ENCODE results near the gene RUNX2.
"Not testable (repeated sequence)": the region's sequence is repeated elsewhere in the genome, so short reads cannot be mapped to it uniquely, and the experiment has no call there.

RUNX2 gene

GRCh38 chr6:45555981-45556771 lies 228.0 kb downstream of the RUNX2 start:
- DNase-seq (ENCODE audit: low read depth in 2 of 2) = no peak

DNA sequence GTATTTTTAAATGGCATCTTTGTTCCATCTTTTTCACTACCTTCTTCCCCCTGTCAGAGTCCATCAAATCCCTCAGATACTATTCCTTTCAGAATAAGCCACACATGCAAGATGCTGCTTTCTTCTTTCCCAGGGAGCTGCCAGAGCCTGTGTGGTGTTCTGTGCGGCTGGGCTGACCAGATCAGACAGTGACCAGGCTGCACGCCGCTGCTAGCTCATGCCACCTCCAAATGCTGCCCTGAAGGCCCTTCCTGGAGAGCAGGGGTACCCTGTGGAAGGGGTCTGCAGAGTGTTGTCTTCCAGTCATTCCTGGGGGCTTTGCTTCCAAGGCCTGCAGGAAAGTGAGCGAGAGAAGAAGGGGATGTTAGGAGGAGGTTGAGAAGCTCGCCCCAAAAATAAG lies 228.7 kb downstream of the RUNX2 start:
- no peak for DNase-seq (ENCODE audit: low read depth in 2 of 2)

DNA sequence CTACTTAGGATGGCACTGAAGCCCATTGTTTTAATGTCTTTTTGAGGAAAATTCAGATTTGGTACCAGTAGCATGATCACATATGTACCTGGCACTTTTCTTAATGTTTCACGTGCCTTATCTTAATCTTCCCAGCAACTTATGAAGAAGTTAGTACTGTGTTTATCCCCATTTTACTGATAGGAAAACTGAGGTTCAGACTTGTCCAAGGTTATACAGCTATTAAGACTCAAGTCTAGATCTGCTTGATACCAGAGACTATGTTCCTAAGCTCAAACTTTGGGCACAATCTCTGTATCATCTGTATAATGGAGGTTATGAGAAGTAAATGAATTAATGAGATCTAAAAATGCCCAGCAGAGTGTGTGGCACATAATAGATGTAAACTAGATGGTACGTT lies 229.3 kb downstream of the RUNX2 start:
- DNase-seq (ENCODE audit: low read depth in 2 of 2) = no peak

DNA sequence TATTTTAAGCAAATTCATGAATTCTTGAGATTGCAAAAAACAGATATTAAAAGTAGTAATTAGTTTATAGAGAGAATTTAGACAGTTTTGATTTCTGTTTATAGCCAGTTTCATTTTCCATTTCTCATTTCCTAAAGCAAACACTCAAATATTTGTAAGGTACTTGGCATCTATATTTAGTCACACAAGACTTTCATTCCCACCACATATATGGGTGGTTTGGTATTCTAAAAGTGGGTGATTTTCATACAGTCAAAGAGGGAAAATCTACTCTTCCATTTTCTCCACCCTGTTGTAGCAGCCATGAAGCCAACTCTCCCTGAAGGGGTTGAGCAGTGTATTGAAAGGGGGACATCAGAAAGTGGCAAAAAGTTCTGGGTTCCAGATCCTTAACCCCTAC lies 230.7 kb downstream of the RUNX2 start:
- DNase-seq (ENCODE audit: low read depth in 2 of 2) = no peak

DNA sequence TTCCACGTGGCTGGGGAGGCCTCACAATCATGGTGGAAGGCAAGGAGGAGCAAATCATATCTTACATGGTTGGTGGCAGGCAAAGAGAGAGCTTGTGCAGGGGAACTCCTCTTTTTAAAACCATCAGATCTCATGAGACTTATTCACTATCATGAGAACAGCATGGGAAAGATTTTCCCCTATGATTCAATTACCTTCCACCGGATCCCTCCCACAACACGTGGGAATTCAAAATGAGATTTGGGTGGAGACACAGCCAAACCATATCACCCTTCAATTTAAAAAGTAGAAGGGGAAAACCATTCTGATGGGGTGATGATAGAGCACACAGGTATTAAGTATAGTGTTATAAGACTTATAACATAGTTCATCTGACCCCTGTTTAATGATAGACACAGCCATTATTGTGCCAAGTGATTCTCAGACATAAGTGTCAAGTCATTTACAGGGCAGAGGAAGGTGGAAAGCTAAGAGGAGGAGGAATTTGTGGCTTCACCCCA lies 232.2 kb downstream of the RUNX2 start:
- DNase-seq (ENCODE audit: low read depth in 2 of 2) = not testable (repeated sequence)

DNA sequence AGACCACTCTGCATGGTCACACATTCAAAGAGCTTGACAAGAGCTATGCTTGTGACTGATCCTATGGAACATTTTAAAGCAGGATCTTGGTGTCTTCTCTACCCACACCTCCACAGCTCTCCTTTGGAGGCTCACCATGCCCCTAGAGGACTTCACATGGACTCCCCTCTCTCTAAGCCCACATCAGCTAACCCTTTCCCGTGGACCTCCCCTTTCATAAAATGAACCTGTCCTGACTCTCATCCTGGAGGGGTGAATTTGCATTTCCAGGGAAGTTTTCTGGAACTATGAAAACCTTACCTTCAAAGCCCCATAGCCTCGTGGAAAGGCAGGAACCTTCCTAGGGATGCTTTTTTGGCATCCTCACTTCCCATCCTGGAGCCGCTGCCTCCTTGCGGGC lies 234.0 kb downstream of the RUNX2 start:
- no peak for DNase-seq (ENCODE audit: low read depth in 2 of 2)

GRCh38 chr6:45563041-45563440 lies 234.9 kb downstream of the RUNX2 start:
- no peak for DNase-seq (ENCODE audit: low read depth in 2 of 2)

- DNase-seq (ENCODE audit: low read depth in 2 of 2) = no peak
Observed at GRCh38 chr6:45563844-45564243, 235.7 kb downstream of the RUNX2 start.

DNA sequence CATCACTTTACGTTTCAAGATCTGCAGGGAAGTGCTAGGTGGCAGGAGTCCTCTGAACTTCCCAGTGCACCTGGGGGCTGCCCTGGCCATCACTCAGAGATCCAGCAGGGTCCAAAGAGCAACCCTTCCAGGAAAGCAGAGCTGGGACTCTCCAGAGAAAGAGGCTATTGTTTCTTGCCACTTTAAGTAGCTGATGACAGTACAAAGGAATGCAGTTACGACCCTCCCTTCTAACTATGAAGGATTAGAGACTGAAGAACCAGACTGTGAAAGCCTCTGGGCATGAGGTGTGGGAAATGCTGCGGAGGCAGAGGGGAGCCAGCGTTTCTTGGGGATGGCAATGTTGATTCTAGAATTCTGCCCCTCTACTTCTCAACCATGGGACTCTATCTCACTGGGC lies 238.8 kb downstream of the RUNX2 start:
- DNase-seq (ENCODE audit: low read depth in 2 of 2) = no peak

DNA sequence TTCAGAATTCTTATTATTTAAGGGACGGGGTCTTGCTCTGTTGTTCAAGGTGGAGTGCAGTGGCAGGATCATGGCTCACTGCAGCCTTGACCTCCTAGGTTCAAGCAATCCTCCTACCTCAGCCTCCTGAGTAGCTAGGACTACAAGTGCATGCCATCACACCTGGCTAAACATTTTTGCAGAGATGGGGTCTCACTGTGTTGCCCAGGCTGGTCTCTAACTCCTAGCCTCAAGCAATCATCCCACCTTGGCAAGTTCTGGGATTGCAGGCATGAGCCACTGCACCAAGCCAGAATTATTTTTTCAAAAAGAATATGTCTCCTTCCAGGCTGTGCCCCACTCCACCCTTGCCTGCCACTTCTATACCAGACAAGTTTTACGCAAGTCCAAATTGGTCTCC lies 239.7 kb downstream of the RUNX2 start:
- no peak for DNase-seq (ENCODE audit: low read depth in 2 of 2)

GRCh38 chr6:45568626-45569025 lies 240.5 kb downstream of the RUNX2 start:
- DNase-seq (ENCODE audit: low read depth in 2 of 2) = no peak

DNA sequence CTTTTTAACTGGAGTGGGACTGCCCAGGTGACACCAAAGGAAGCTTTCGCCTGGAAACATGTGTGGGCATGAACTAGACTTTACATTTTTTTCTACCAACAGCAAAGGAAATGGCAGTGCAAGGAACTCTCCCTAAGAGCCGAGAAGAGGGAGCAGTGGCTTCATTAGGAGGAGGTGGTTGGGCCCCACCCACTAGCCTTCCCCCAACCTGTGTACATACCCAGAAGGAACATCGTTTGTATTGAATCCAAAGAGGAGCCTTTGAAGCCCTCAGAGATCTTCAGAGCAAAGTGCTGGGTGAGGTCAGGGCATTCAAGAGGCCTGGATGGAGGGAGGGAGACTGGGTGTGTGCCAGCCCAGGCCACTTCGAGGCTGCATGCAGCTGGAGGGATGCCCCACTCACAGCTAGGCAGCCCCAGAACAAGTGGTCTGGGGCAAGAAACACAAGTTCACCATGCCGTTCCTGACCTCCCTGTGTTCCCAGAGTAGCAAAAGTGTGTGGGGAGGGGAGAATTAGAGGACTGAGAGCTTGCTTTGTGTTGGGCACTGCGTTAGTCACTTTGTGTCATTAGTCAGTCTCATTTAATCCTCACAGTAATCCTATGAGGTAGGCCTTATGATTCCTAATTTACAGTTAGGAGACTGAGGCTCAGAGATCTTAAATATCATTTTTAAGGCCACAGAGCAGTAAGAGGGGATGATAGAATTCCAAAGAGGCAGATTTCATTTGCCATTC lies 241.2 kb downstream of the RUNX2 start:
- DNase-seq (ENCODE audit: low read depth in 2 of 2) = no peak

GRCh38 chr6:45571159-45571558 lies 243.0 kb downstream of the RUNX2 start:
- no peak for DNase-seq (ENCODE audit: low read depth in 2 of 2)

GRCh38 chr6:45572833-45573232 lies 244.7 kb downstream of the RUNX2 start:
- DNase-seq (ENCODE audit: low read depth in 2 of 2) = no peak

DNA sequence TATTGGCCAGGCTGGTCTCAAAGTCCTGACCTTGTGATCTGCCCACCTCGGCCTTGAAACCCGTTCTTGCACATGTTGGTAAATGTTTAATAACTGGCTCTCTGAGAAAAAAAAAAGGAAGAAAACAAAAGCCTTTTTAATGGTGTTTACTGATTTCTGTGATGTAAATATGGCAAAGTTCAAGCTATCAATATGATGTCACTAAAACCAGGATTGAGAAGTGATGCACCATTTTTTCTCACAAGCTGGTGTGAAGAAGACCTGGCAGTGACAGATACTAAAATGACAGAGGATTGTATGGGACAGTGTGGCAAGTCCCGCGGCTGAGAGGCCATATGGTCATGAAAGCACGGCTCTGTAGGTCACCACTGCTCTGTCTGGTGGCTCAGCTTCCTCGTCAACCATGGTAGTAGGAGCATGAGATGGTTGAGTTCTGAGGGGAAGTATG lies 245.9 kb downstream of the RUNX2 start:
- DNase-seq (ENCODE audit: low read depth in 2 of 2) = no peak

DNA sequence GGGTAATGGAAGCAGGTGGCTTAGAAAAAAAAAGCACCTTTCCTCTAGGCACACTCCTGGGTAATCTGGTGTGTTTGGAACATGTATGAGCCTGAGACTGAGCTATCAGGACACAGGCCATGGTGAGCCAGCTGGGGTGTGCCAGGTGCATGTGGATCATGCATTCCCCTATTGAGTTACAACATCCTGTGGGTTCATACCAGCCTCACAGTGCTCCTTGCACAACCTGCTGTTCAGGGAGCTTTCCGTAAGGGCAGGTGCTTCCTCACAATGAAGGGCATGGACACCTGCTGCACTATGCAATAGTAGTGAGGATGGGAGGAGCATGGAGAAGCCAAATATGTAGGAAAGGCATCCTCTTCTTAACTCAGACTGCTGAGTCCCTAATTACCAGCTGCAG lies 246.8 kb downstream of the RUNX2 start:
- DNase-seq (ENCODE audit: low read depth in 2 of 2) = no peak

- DNase-seq (ENCODE audit: low read depth in 2 of 2) = no peak
Observed at GRCh38 chr6:45576648-45577624, 248.8 kb downstream of the RUNX2 start.

DNA sequence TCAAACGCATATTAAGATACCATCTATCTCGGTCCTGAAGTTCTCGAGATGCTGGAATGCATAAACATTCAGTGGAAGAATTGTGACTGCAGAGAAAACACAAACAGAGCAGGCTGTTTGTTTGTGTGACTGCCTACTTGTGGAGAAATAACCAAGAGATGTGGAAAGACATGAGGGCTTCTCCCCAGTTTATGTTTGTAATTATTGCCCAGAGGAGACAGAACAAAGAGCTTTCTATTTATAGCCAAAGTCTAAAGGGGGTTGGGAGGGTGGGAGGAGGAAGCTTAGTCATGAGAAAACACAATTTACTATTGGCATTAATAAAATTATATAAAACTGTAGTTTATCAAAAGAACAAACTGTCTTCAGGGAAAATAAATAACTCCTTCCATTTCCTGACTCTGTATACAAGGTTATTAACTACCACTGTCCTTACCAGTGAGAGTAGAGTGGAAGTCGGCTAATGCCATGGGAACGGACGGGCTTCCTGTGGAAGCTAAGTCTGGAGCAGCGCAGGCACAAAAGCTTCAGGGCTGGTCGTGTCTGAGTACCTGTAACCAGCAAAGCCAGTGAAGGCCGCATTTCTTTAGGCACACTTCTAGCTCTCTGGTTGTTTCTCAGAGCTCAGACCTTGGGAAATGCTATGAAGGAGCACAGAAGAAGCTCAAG lies 249.8 kb downstream of the RUNX2 start:
- no peak for DNase-seq (ENCODE audit: low read depth in 2 of 2)

- DNase-seq (ENCODE audit: low read depth in 2 of 2) = no peak
Observed at GRCh38 chr6:45584127-45584526, 256.0 kb downstream of the RUNX2 start.

GRCh38 chr6:45586216-45587171 lies 258.4 kb downstream of the RUNX2 start:
- no peak for DNase-seq (ENCODE audit: low read depth in 2 of 2)

All from stimulated activated CD4-positive, alpha-beta T cell treated with anti-CD3 and anti-CD28 coated beads, Interleukin-12 subunit alpha, Interleukin-12 subunit beta, amount 100 ng/mL, for 24 hours (primary cell).